HG03457 (cell line): ENCODE measurements around the gene TBC1D24.
"Not testable (repeated sequence)": the region's sequence is repeated elsewhere in the genome, so short reads cannot be mapped to it uniquely, and the experiment has no call there.

ENCODE experiments used
- ATAC-seq: cut with Tn5 transposase; IDR thresholded peaks from one replicate; pipeline ENCODE4 v1.9.1; 2021; ENCODE audit warnings: moderate number of reproducible peaks; ENCODE audit not compliant: unreplicated experiment

Gene TBC1D24

DNA sequence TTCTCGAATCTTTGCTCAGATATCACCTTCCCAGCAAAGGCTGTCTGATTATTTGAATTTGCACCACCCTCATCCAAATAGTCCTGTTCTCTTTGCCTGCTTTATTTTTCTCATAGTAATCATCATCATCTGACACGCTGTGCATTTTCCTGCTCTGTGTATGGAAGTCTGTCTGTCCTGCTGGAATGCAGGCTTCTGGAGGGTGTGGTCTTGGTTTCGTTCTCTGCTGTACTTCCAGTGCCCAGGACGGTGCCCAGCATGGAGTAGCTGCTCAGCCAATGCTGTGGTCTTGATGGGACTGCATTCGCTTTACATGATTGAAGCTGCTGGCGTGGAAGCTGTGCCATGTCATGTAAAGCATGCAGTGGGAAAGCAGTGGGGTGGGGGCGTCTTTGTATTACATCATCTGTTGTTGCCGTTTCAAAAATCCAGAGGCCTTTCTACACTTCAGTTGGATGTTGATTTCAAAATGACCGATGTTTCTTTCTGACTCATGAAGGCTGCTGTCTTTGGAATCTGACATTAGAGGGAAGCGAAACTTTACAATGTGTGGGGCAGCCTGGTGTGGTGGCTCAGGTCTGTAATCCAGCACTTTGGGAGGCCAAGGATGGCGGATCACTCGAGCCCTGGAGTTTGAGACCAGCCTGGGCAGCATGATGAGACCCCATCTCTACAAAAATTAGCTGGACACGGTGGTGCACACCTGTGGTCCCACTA lies 79.9 kb downstream of the TBC1D24 start:
- ATAC-seq, result not testable (repeated sequence)
